ENCODE measurements around the gene S100P. TPM values are rescaled to one million over a fixed set of nuclear protein-coding genes. Genes with fewer than 3 reads are reported as not detected.
A peak's percentile ranks its signal among the peaks of the same experiment; 100 is the strongest.

S100P gene
- total and polyA plus RNA-seq, 4 donors, result 34.2 to 118 (median 51.6) TPM

DNA sequence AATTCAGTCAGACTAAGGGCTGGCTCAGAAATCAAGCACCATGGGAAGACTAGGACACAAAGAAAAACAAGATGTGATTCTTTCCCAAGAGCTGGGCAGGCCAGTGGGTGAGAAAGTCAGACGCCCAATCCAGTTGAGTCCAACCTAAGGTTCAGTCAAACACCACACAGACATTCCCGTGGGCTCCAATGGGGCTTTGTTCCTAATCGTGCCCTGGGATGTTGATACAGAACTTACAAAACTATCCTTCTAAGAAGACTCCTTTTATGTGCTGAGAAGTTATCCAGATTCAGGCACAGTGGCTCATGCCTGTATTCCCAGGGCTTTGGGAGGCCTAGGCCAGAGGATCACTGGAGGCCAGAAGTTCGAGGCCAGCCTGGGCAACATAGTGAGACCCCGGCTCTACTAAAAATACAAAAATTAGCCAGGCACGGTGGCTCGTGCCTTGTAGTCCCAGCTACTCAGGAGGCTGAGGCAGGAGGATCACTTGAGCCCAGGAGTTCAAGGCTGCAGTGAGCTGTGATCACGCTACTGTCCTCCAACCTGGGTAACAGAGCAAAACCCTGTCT, 26.0 kb downstream of the S100P start:
- WGBS, 2 donors, result 76 to 81% methylated on average over 8 of the region's 8 CpGs
- Histone ChIP-seq H3K27ac (ENCODE audit: low read depth in 1 of 2, low read length in 1 of 2) (no peak overlapping the region), H3K36me3 (ENCODE audit: control insufficient read depth in 4 of 4, insufficient read depth in 4 of 4, low read length in 4 of 4) (no peaks in the 10 kb centered on the region), H3K4me1 (ENCODE audit: control insufficient read depth in 5 of 5, insufficient read depth in 5 of 5, low read length in 5 of 5) (peaks cover 0 to 7% (median 0%) of the 10 kb centered on the region in 5 donors), H3K9ac (ENCODE audit: insufficient read depth in 1 of 2, low read length in 2 of 2) (no peak overlapping the region), H3K4me3 (no peak overlapping the region), H3K27me3 (ENCODE audit: control insufficient read depth in 3 of 3, insufficient read depth in 3 of 3, low read length in 2 of 3) (no peaks in the 10 kb centered on the region), H3K9me3 (ENCODE audit: control insufficient read depth in 4 of 4, insufficient read depth in 3 of 4, low read length in 3 of 4) (no peaks in the 10 kb centered on the region)
- DNase-seq, result no peak
- no peak for ATAC-seq (ENCODE audit: insufficient read depth, low FRiP score)
- TF ChIP-seq, protein P1, sequence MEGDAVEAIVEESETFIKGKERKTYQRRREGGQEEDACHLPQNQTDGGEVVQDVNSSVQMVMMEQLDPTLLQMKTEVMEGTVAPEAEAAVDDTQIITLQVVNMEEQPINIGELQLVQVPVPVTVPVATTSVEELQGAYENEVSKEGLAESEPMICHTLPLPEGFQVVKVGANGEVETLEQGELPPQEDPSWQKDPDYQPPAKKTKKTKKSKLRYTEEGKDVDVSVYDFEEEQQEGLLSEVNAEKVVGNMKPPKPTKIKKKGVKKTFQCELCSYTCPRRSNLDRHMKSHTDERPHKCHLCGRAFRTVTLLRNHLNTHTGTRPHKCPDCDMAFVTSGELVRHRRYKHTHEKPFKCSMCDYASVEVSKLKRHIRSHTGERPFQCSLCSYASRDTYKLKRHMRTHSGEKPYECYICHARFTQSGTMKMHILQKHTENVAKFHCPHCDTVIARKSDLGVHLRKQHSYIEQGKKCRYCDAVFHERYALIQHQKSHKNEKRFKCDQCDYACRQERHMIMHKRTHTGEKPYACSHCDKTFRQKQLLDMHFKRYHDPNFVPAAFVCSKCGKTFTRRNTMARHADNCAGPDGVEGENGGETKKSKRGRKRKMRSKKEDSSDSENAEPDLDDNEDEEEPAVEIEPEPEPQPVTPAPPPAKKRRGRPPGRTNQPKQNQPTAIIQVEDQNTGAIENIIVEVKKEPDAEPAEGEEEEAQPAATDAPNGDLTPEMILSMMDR (IDR thresholded peaks at IDR 0.05; ENCODE audit: control extremely low read depth, extremely low read depth), result no peak

- H3K27ac ChIP-seq (ENCODE audit: low read depth in 1 of 2, low read length in 1 of 2), result peak overlapping the region in 1 of 2 donors; percentile 3
- H3K4me1 ChIP-seq (ENCODE audit: control insufficient read depth in 5 of 5, insufficient read depth in 5 of 5, low read length in 5 of 5), result peaks cover 0 to 7% (median 0%) of the 10 kb centered on the region in 5 donors
- peak; percentile 86 to 89 (median 87) for DNase-seq
- H3K9me3 ChIP-seq (ENCODE audit: control insufficient read depth in 4 of 4, insufficient read depth in 3 of 4, low read length in 3 of 4), result peaks cover 0 to under 1% (median 0%) of the 10 kb centered on the region in 4 donors
- no peaks in the 10 kb centered on the region for H3K36me3 ChIP-seq (ENCODE audit: control insufficient read depth in 4 of 4, insufficient read depth in 4 of 4, low read length in 4 of 4)
- no peak overlapping the region for H3K9ac ChIP-seq (ENCODE audit: insufficient read depth in 1 of 2, low read length in 2 of 2)
- H3K4me3 ChIP-seq, result no peak overlapping the region
- H3K27me3 ChIP-seq (ENCODE audit: control insufficient read depth in 3 of 3, insufficient read depth in 3 of 3, low read length in 2 of 3), result no peaks in the 10 kb centered on the region
- ATAC-seq (ENCODE audit: insufficient read depth, low FRiP score), result peak; percentile 28
- WGBS, 2 donors, result 5 to 6% methylated on average over 14 of the region's 14 CpGs
- TF ChIP-seq, protein P1 (IDR thresholded peaks at IDR 0.05; ENCODE audit: control extremely low read depth, extremely low read depth), result peak; percentile 80
Observed at GRCh38 chr4:6720202-6720699, 26.6 kb downstream of the S100P start.

GRCh38 chr4:6721121-6721520, 27.4 kb downstream of the S100P start:
- 97 to 98% methylated on average over 10 of the region's 10 CpGs for WGBS, 2 donors
- TF ChIP-seq, protein P1 (IDR thresholded peaks at IDR 0.05; ENCODE audit: control extremely low read depth, extremely low read depth), result no peak

More at GRCh38 chr4:6721121-6721520, 27.4 kb downstream of the S100P start:
- Histone ChIP-seq H3K9me3 (ENCODE audit: control insufficient read depth in 4 of 4, insufficient read depth in 3 of 4, low read length in 3 of 4) (peaks cover 0 to 3% (median 0%) of the 10 kb centered on the region in 4 donors), H3K36me3 (ENCODE audit: control insufficient read depth in 4 of 4, insufficient read depth in 4 of 4, low read length in 4 of 4) (no peaks in the 10 kb centered on the region), H3K9ac (ENCODE audit: insufficient read depth in 1 of 2, low read length in 2 of 2) (no peak overlapping the region), H3K27ac (ENCODE audit: low read depth in 1 of 2, low read length in 1 of 2) (no peak overlapping the region), H3K4me3 (no peak overlapping the region), H3K4me1 (ENCODE audit: control insufficient read depth in 5 of 5, insufficient read depth in 5 of 5, low read length in 5 of 5) (peaks cover 0 to 6% (median 0%) of the 10 kb centered on the region in 5 donors), H3K27me3 (ENCODE audit: control insufficient read depth in 3 of 3, insufficient read depth in 3 of 3, low read length in 2 of 3) (no peaks in the 10 kb centered on the region)
- ATAC-seq (ENCODE audit: insufficient read depth, low FRiP score) (no peak), DNase-seq (no peak)

Measured in lung (tissue), 12 donors.